ENCODE results near the gene CCNK. TPM values are rescaled to one million over a fixed set of nuclear protein-coding genes. Genes with fewer than 3 reads are reported as not detected.

The CCNK gene
- total RNA-seq, 1 experiment from 2014 or later, result 69.4 TPM

GRCh38 chr14:99545586-99545985, 64.4 kb downstream of the CCNK start:
- no peak overlapping the region for H3K27ac ChIP-seq (ENCODE audit: low read length)
- no peak for DNase-seq
- H3K36me3 ChIP-seq (ENCODE audit: insufficient read depth, low read length), result no peaks in the 10 kb centered on the region
- H3K27me3 ChIP-seq (ENCODE audit: low read length), result no peaks in the 10 kb centered on the region
- no peaks in the 10 kb centered on the region for H3K9me2 ChIP-seq (replicated peaks; ENCODE audit: insufficient read depth, low read length)
- H3K9ac ChIP-seq (ENCODE audit: low read length), result no peak overlapping the region
- no peaks in the 10 kb centered on the region for H3K79me2 ChIP-seq (ENCODE audit: low read length)
- H2AFZ ChIP-seq (ENCODE audit: low read length), result no peak overlapping the region
- H3K9me3 ChIP-seq (ENCODE audit: low read length), result no peaks in the 10 kb centered on the region
- H3K4me2 ChIP-seq (ENCODE audit: low read depth, low read length, poor library complexity, severe bottlenecking), result no peak overlapping the region
- no peak overlapping the region for H3K4me3 ChIP-seq (ENCODE audit: low read length)
- H3K4me1 ChIP-seq (ENCODE audit: low read length), result peaks cover 34% of the 10 kb centered on the region
- H4K20me1 ChIP-seq (ENCODE audit: insufficient read depth, low read depth, low read length), result peaks cover 54% of the 10 kb centered on the region

- DNase-seq, result no peak
- no peaks in the 10 kb centered on the region for H3K36me3 ChIP-seq (ENCODE audit: insufficient read depth, low read length)
- no peaks in the 10 kb centered on the region for H3K27me3 ChIP-seq (ENCODE audit: low read length)
- no peak overlapping the region for H3K27ac ChIP-seq (ENCODE audit: low read length)
- H3K9me3 ChIP-seq (ENCODE audit: low read length), result no peaks in the 10 kb centered on the region
- no peaks in the 10 kb centered on the region for H3K79me2 ChIP-seq (ENCODE audit: low read length)
- no peaks in the 10 kb centered on the region for H3K9me2 ChIP-seq (replicated peaks; ENCODE audit: insufficient read depth, low read length)
- H4K20me1 ChIP-seq (ENCODE audit: insufficient read depth, low read depth, low read length), result peaks cover 54% of the 10 kb centered on the region
- H3K4me2 ChIP-seq (ENCODE audit: low read depth, low read length, poor library complexity, severe bottlenecking), result no peak overlapping the region
- peaks cover 27% of the 10 kb centered on the region for H3K4me1 ChIP-seq (ENCODE audit: low read length)
- H3K9ac ChIP-seq (ENCODE audit: low read length), result no peak overlapping the region
- no peak overlapping the region for H2AFZ ChIP-seq (ENCODE audit: low read length)
- no peak overlapping the region for H3K4me3 ChIP-seq (ENCODE audit: low read length)
Measured at GRCh38 chr14:99546234-99546879, 65.1 kb downstream of the CCNK start.

GRCh38 chr14:99548255-99548654, 67.0 kb downstream of the CCNK start:
- DNase-seq, result no peak
- Histone ChIP-seq H3K79me2 (ENCODE audit: low read length) (no peaks in the 10 kb centered on the region), H3K27me3 (ENCODE audit: low read length) (no peaks in the 10 kb centered on the region)

GRCh38 chr14:99548871-99549515, 67.8 kb downstream of the CCNK start:
- Histone ChIP-seq H3K27ac (ENCODE audit: low read length) (no peak overlapping the region), H3K4me1 (ENCODE audit: low read length) (peaks cover 11% of the 10 kb centered on the region), H3K9me3 (ENCODE audit: low read length) (no peaks in the 10 kb centered on the region), H3K36me3 (ENCODE audit: insufficient read depth, low read length) (no peaks in the 10 kb centered on the region), H3K4me3 (ENCODE audit: low read length) (no peak overlapping the region), H3K4me2 (ENCODE audit: low read depth, low read length, poor library complexity, severe bottlenecking) (no peak overlapping the region), H3K79me2 (ENCODE audit: low read length) (no peaks in the 10 kb centered on the region), H2AFZ (ENCODE audit: low read length) (no peak overlapping the region), H3K9ac (ENCODE audit: low read length) (no peak overlapping the region), H3K9me2 (replicated peaks; ENCODE audit: insufficient read depth, low read length) (no peaks in the 10 kb centered on the region), H3K27me3 (ENCODE audit: low read length) (no peaks in the 10 kb centered on the region), H4K20me1 (ENCODE audit: insufficient read depth, low read depth, low read length) (peaks cover 50% of the 10 kb centered on the region)
- no peak for DNase-seq

More at GRCh38 chr14:99548255-99548654, 67.0 kb downstream of the CCNK start:
- Histone ChIP-seq H3K4me1 (ENCODE audit: low read length) (peaks cover 11% of the 10 kb centered on the region), H3K27ac (ENCODE audit: low read length) (no peak overlapping the region), H3K4me2 (ENCODE audit: low read depth, low read length, poor library complexity, severe bottlenecking) (no peak overlapping the region), H4K20me1 (ENCODE audit: insufficient read depth, low read depth, low read length) (peaks cover 52% of the 10 kb centered on the region), H3K36me3 (ENCODE audit: insufficient read depth, low read length) (no peaks in the 10 kb centered on the region), H3K9ac (ENCODE audit: low read length) (no peak overlapping the region), H3K9me2 (replicated peaks; ENCODE audit: insufficient read depth, low read length) (no peaks in the 10 kb centered on the region), H2AFZ (ENCODE audit: low read length) (no peak overlapping the region), H3K9me3 (ENCODE audit: low read length) (no peaks in the 10 kb centered on the region), H3K4me3 (ENCODE audit: low read length) (no peak overlapping the region)

GRCh38 chr14:99549684-99550083, 68.5 kb downstream of the CCNK start:
- Histone ChIP-seq H3K9ac (ENCODE audit: low read length) (no peak overlapping the region), H3K9me2 (replicated peaks; ENCODE audit: insufficient read depth, low read length) (no peaks in the 10 kb centered on the region), H3K27ac (ENCODE audit: low read length) (no peak overlapping the region), H4K20me1 (ENCODE audit: insufficient read depth, low read depth, low read length) (peaks cover 56% of the 10 kb centered on the region), H3K79me2 (ENCODE audit: low read length) (no peaks in the 10 kb centered on the region), H3K4me1 (ENCODE audit: low read length) (peaks cover 11% of the 10 kb centered on the region), H3K9me3 (ENCODE audit: low read length) (no peaks in the 10 kb centered on the region), H3K36me3 (ENCODE audit: insufficient read depth, low read length) (no peaks in the 10 kb centered on the region), H3K4me3 (ENCODE audit: low read length) (no peak overlapping the region), H3K4me2 (ENCODE audit: low read depth, low read length, poor library complexity, severe bottlenecking) (no peak overlapping the region), H2AFZ (ENCODE audit: low read length) (no peak overlapping the region), H3K27me3 (ENCODE audit: low read length) (no peaks in the 10 kb centered on the region)
- DNase-seq, result no peak

- no peaks in the 10 kb centered on the region for H3K36me3 ChIP-seq (ENCODE audit: insufficient read depth, low read length)
- H3K9ac ChIP-seq (ENCODE audit: low read length), result no peak overlapping the region
- H3K79me2 ChIP-seq (ENCODE audit: low read length), result no peaks in the 10 kb centered on the region
- no peak overlapping the region for H3K4me2 ChIP-seq (ENCODE audit: low read depth, low read length, poor library complexity, severe bottlenecking)
- no peaks in the 10 kb centered on the region for H3K27me3 ChIP-seq (ENCODE audit: low read length)
- no peak overlapping the region for H2AFZ ChIP-seq (ENCODE audit: low read length)
- peaks cover 10% of the 10 kb centered on the region for H3K4me1 ChIP-seq (ENCODE audit: low read length)
- no peaks in the 10 kb centered on the region for H3K9me2 ChIP-seq (replicated peaks; ENCODE audit: insufficient read depth, low read length)
- H4K20me1 ChIP-seq (ENCODE audit: insufficient read depth, low read depth, low read length), result peaks cover 64% of the 10 kb centered on the region
- H3K4me3 ChIP-seq (ENCODE audit: low read length), result no peak overlapping the region
- no peak for DNase-seq
- no peak overlapping the region for H3K27ac ChIP-seq (ENCODE audit: low read length)
- no peaks in the 10 kb centered on the region for H3K9me3 ChIP-seq (ENCODE audit: low read length)
Measured at GRCh38 chr14:99550387-99550992, 69.3 kb downstream of the CCNK start.

- Histone ChIP-seq H4K20me1 (ENCODE audit: insufficient read depth, low read depth, low read length) (peaks cover 63% of the 10 kb centered on the region), H3K9me3 (ENCODE audit: low read length) (no peaks in the 10 kb centered on the region), H3K9ac (ENCODE audit: low read length) (no peak overlapping the region), H3K4me3 (ENCODE audit: low read length) (no peak overlapping the region), H3K27ac (ENCODE audit: low read length) (no peak overlapping the region), H3K27me3 (ENCODE audit: low read length) (no peaks in the 10 kb centered on the region), H3K4me2 (ENCODE audit: low read depth, low read length, poor library complexity, severe bottlenecking) (no peak overlapping the region), H3K9me2 (replicated peaks; ENCODE audit: insufficient read depth, low read length) (no peaks in the 10 kb centered on the region), H3K79me2 (ENCODE audit: low read length) (no peaks in the 10 kb centered on the region), H2AFZ (ENCODE audit: low read length) (no peak overlapping the region), H3K36me3 (ENCODE audit: insufficient read depth, low read length) (no peaks in the 10 kb centered on the region), H3K4me1 (ENCODE audit: low read length) (peaks cover 3% of the 10 kb centered on the region; the same call in 1 of the 2 replicates)
- DNase-seq, result no peak
Measured at GRCh38 chr14:99551034-99551922, 70.1 kb downstream of the CCNK start.

Measured in Karpas-422 (cell line).